NCI-H1694 (cell line): ENCODE data around the gene PLA2G4C.
"Not testable (repeated sequence)": the region's sequence is repeated elsewhere in the genome, so short reads cannot be mapped to it uniquely, and the experiment has no call there.

Experiments
- DNase-seq: peaks from one replicate; lab custom pipeline; 2025; lab: John Stamatoyannopoulos, UW

Gene PLA2G4C

GRCh38 chr19:48108997-48109782, 1.4 kb downstream of the PLA2G4C start:
- DNase-seq = no peak

DNA sequence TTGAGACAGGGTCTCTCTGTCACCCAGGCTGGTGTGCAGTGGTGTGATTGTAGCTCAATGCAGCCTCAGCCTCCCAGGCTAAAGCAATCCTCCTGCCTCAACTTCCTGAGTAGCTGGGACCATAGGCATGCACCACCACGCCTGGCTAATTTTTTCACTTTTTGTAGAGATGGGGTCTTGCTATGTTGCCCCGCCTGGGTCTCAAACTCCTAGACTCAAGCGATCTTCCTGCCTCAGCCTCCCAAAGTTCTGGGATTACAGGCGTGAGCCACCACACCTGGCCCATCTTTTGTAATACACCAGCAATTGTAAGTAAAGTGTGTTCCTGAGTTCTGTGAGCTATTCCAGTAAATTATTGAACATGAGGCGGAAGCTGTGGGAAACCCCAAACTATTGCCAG, 6.7 kb downstream of the PLA2G4C start:
- no peak for DNase-seq

- no peak for DNase-seq
Observed at GRCh38 chr19:48102870-48103751, 7.5 kb downstream of the PLA2G4C start.

- no peak for DNase-seq
Observed at GRCh38 chr19:48095612-48096175, 14.9 kb downstream of the PLA2G4C start.

DNA sequence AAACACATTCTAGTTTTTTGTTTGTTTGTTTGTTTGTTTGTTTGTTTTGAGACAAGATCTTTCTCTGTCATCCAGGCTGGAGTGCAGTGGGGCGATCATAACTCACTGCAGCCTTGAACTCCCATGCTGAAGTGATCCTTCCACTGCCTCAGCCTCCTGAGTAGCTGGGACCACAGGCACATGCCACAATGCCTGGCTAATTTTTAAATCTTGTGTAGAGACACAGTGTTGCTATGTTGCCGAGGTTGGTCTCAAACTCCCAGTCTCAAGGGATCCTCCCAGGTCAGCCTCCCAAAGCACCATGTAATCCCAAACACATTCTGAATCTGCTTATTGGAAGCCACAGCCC, 15.8 kb downstream of the PLA2G4C start:
- DNase-seq = no peak

DNA sequence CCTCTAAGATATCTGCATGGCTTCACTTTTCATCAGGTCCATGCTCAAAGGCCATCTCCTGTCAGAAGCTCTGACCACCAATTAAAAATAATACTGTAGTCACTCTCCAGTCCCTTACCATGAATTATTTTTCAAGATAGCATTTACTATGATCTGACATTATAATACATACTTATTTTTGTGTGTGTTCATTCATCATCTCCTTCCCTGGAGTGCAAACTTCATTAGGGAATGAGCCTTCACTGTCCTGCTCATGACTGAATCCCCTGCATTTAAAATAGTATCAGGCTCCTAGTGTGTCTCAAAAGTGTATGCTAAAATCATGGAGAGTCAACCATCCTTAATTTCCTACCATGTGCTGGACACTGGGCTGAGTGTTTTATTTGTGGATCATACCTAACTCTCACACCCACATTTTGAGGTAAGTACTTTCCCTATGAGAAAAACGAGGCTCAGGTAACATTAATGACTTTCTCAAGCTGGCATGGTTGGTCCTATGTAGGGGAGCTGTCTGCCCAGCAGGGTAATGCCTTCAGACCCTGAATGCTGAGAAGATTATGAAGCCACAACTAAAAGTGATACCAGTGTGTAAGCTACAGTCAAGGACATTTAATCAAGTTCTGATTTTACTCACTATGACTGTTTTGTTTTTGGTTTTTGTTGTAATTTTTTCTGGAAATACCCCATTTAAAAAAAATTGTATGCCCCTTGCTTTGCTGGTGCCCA, 16.3 kb downstream of the PLA2G4C start:
- no peak for DNase-seq

DNA sequence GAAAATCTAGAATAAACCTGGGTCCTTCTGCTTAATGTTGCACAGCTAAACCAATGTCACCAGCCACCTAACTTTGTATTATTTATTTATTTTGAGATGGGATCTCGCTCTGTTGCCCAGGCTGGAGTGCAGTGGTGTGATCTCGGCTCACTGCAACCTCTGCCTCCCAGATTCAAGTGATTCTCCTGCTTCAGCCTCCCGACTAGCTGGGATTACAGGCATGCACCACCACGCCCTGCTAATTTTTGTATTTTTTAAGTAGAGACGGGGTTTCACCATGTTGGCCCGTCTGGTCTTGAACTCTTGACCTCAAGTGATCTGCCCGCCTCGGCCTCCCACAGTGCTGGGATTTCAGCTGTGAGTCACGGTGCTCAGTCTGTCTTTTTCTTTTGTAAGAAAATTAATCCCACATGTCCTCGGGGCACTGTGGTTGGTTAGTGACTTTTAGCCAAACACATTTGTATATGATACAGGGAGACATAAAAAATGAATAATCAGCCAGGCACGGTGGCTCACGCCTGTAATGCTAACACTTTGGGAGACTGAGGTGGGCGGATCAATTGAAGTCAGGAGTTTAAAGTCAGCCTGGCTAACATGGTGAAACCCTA, 19.4 kb downstream of the PLA2G4C start:
- not testable (repeated sequence) for DNase-seq

DNA sequence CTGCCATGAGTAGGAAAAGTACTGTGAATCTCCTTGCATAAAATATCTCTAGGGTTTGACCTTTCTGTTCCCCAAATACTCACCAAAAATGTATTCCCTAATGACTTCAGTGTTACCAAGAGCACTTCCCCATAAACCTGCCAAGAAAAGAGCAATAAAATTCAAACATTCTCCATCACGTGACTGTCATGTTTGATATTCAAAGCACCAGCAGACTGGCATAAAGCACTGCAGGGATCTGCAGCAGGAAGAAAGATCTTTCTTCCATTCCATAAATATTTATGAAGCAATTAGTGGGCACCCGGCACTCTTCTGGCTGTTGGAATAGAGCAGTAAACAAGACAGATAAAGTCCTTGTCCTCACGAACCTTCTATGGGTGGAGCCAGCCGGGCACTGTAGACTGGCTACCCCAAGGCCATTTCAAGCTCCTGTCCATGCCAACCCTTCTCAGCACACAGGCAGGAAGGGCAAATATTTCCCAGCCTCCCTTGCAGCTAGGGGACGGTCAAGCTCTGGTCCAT, 20.3 kb downstream of the PLA2G4C start:
- no peak for DNase-seq

GRCh38 chr19:48088991-48089390, 21.6 kb downstream of the PLA2G4C start:
- DNase-seq = not testable (repeated sequence)

DNA sequence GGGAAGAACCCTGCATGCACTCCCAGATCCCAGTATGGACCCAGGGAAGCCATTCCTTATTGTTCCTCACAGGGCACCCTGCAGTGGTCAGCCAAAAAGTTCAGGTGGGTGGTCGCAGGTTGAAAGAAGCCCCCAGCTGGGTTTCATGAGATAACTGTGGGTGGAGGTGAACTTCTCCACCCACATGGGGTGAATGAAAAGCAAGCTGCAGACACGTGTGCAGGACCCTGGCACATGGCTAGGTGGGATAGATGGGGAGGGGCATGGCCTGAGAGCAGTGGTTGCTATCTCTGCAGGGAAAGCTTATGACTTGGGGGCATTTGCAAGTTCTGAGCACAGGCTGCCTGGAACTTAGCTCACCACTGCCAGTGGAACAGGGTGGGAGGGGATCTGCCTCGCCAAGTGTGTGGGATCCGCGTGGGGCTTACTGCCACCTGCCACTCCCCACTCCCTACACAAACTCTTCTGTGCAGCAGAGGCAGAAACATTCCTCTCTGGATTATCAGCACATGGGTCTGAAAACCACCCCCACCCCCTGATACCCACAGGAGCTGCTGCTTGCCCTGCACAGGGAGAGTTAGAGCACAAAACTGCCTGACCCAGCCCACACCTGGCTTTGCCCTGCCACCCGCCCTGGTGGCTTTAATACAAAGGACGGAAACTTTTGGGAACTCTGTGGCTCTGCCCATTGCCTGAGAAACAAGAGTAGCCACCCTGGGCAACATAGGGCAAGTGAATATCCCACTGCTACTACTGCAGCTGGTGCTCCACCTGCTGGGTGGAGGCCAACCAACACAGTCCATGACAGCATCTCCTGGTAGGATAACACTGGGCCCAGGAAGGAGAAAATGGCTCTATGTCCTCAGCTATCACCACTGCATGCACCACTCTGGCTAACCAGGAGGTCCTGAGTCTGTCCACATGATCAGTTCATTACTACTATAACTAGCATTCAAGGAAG, 24.4 kb downstream of the PLA2G4C start:
- DNase-seq = no peak

DNA sequence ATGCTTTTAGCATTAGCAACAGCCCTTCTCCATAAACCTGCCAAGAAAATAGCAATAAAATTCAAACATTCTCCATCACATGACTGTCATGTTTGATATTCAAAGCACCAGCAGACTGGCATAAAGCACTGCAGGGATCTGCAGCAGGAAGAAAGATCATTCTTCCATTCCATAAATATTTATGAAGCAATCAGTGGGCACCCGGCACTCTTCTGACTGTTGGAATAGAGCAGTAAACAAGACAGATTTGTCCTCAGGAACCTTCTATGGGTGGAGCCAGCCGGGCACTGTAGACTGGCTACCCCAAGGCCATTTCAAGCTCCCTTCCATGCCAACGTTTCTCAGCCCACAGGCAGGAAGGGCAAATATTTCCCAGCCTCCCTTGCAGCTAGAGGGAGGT, 25.5 kb downstream of the PLA2G4C start:
- no peak for DNase-seq

DNA sequence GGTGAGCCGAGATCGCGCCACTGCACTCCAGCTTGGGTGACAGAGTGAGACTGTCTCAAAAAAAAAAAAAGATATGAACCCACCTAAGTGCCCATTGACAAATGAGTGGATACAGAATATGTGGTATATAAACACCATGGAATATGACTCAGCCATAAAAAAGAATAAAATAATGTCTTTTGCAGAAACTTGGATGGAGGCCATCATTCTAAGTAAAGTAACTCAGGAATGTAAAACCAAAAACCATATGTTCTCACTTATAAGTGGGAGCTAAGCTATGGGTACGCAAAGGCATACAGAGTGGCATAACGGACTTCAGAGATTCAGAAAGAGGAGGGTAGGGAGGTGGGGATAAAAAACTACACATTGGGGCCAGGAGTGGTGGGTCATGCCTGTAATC, 29.5 kb downstream of the PLA2G4C start:
- no peak for DNase-seq

GRCh38 chr19:48070177-48070769, 40.3 kb downstream of the PLA2G4C start:
- DNase-seq = not testable (repeated sequence)

DNA sequence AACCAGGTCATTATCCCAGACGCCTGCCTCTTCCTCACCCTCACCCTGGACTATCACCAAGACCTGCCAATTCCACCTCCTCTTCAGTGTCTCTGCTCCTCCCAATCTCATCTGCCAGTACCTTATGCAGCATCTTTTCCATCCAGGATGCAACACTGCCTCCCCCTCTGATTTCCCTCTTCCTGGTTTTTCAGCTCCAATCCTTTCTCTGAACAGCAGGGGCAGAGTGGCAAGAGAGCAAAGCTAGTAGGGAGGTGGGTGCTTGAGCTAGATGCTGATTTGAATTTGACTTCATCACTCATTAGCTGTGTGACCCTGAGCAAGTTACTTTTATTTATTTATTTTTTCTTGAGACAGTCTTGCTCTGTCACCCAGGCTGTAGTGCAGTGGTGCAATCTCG, 41.2 kb downstream of the PLA2G4C start:
- DNase-seq = no peak

DNA sequence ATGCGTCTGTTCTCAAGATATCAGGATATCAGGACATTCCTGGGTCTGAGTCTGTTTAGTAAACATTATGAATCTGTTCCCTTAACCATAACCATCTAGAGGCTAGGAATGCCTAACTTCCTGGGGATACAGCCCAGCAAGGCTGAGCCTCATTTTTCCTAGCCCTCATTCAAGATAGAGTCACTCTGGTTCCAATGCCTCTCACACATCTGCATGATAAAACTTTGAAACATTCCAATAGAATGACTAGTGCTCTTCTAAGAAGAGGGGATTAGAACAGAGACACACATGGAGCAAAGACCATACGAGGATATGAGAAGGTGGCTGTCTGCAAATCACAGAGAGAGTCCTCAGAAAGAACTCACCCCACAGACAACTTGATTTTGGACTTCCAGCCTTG, 46.1 kb downstream of the PLA2G4C start:
- no peak for DNase-seq

DNA sequence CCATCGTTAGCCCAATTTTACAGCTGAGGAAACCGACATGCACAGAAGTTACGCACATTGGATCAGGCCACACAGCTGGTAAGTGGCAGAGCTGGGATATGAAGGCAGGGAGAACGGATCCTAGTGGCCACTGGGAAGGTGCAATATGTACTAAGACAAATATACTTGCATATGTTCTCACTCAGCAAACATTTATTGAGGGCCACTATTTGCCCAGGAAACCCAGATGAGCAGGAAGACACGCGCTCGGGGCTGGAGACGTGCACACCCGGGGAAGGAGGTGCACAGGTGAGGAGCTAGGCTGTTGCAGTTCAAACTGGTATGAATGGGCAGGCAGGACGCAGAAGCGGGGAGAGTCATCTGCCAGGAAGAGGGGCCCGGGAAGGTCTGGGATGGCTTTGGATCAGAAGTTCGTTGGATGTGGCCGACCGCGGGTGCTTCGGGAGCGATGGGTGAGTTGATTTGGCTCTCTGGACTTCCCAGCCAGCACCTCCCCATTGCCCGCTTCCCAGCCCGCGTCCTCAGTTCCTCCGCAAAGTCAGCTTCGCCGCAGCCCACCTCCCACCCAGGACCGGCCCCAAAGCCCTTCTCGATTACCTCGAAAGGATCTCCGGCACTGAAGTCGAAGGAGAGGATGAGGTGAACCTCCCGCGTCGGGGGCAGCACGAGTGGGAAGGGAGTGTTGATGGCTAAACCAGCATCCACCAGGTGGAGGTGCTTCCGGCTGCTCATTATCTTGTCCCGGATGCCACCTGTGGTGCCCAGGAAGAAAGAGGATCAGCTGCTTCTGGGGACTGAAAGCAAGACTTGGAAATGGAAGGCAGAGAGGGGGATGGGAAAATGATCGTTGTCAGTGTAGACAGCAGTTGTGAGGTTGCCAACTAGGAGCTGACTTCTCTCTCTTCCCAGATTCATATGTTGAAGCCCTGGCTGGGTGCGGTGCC, 48.9 kb downstream of the PLA2G4C start:
- no peak for DNase-seq

DNA sequence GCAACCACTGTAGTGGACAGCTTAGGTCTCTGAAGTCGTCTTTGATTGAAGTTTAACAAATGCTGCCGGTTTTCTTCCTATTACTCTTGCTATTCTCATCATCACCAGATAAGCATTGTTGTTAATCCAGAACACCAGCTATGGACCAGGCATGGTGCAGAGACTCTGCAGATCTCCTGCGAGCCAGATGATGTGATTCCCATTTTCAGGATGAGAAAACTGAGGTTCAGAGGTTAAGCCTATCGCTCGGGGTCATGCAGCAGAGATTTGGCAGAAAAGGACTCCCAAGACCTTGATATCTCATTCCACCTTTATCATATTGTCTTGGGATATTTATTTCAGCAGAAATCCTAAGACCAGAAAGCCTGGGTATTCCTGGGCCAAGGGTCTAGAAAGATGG, 50.2 kb downstream of the PLA2G4C start:
- no peak for DNase-seq

DNA sequence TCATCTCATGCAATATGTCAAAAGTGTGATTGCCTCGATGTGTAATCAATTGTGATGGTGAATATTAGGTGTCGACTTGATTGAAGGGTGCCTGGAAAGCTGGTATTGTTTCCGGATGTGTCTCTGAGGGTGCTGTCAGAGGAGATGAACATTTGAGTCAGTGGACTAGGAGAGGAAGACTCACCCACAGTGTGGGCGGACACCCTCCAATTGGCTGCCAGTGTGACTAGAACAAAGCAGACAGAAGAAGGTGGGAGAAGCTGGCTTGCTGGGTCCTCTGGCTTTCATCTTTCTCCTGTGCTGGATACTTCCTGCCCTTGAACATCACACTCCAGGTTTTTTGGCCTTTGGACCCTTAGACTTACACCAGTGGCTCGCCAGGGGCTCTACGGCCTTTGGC, 51.3 kb downstream of the PLA2G4C start:
- no peak for DNase-seq

DNA sequence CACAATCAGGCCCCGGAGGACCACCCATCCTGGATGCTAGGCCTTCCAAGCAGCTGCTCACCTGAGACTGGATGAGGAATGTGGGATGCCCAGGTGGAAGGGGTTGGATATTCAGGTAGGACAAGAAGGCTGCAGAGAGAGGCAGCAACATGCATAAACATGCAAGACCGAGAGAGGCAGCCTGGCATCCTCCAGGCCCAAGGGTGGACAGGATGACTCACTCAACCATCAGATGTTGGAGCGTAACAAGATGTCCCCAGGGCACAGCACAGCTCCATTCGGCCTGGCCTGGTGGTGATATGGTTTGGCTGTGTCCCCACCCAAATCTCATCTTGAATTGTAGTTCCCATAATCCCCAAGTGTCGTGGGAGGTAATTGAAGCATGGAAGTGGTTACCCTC, 56.8 kb downstream of the PLA2G4C start:
- DNase-seq = no peak
